PC-9 (cell line): ENCODE measurements around the gene PIH1D1. TPM values are rescaled to one million over a fixed set of nuclear protein-coding genes. Genes with fewer than 3 reads are reported as not detected.

Experiments used
- BruUV-seq: library from RNA; stranded (reverse); fragments of 400-500 nt; replicated peaks from 2 replicates; lab custom pipeline; 2021; lab: Mats Ljungman, UMichigan
- CTCF ChIA-PET: fragments of 300-600 bp; sonication (Branson Sonifier 250); formaldehyde crosslinking; loops from one replicate; lab custom pipeline; 2022; ENCODE audit warnings: antibody characterized with exemption; lab: Charles Lee
- POLR2A ChIA-PET: fragments of 300-600 bp; sonication (Branson Sonifier 250); formaldehyde crosslinking; loops from one replicate; lab custom pipeline; 2022; ENCODE audit warnings: antibody characterized with exemption; ENCODE audit not compliant: unreplicated experiment; lab: Charles Lee
- DNase-seq, 2 experiments: peaks; one replicate each; pipeline versions ENCODE4 v3.0.0 to v3.0.0-alpha.2; 2015 to 2022; ENCODE audit warnings: mixed read lengths in 1 of 2
- H2AFZ ChIP-seq: fragments of 200-600 bp; sonication (generic); 2 replicates; pipeline ENCODE4 v1.8.1; 2017; ENCODE audit warnings: antibody characterized with exemption
- H3F3A ChIP-seq: fragments of 200-600 bp; sonication (generic); 2 replicates; pipeline ENCODE4 v1.8.1; 2017; ENCODE audit warnings: antibody characterized with exemption, mild to moderate bottlenecking, low read depth; ENCODE audit not compliant: insufficient read depth
- H3K27ac ChIP-seq: fragments of 200-600 bp; sonication (generic); 2 replicates; pipeline ENCODE4 v1.6.1; 2016; ENCODE audit warnings: mixed run types
- H3K27me3 ChIP-seq: fragments of 200-600 bp; sonication (generic); 2 replicates; pipeline ENCODE4 v1.6.1; 2016; ENCODE audit warnings: low read depth, mixed run types; ENCODE audit not compliant: insufficient read depth
- H3K36me3 ChIP-seq: fragments of 200-600 bp; sonication (generic); 2 replicates; pipeline ENCODE4 v1.6.1; 2016; ENCODE audit warnings: low read depth, mixed run types
- H3K4me1 ChIP-seq: fragments of 200-600 bp; sonication (generic); replicated peaks from 2 replicates; pipeline ENCODE4 v1.6.1; 2016; ENCODE audit warnings: mixed run types; ENCODE audit not compliant: insufficient read depth
- H3K4me2 ChIP-seq: fragments of 200-600 bp; sonication (generic); 2 replicates; pipeline ENCODE4 v1.6.1; 2017; ENCODE audit warnings: mixed run types
- H3K4me3 ChIP-seq: fragments of 200-600 bp; sonication (generic); 2 replicates; pipeline ENCODE4 v1.6.1; 2016; ENCODE audit warnings: mixed run types
- H3K79me2 ChIP-seq: fragments of 200-600 bp; sonication (generic); 2 replicates; pipeline ENCODE4 v1.6.1; 2017; ENCODE audit warnings: low read depth, mixed run types
- H3K9me2 ChIP-seq: fragments of 200-600 bp; sonication (generic); 2 replicates; pipeline ENCODE4 v1.8.1; 2017; ENCODE audit warnings: mild to moderate bottlenecking; ENCODE audit not compliant: insufficient read depth
- H3K9me3 ChIP-seq: fragments of 200-600 bp; sonication (generic); 2 replicates; pipeline ENCODE4 v1.8.1; 2016; ENCODE audit warnings: low read depth; ENCODE audit not compliant: insufficient read depth
- H4K20me1 ChIP-seq: fragments of 200-600 bp; sonication (generic); 2 replicates; pipeline ENCODE4 v1.8.1; 2017; ENCODE audit not compliant: insufficient read depth
- EZH2 ChIP-seq: fragments of 200-600 bp; sonication (generic); IDR thresholded peaks from 2 replicates; pipeline ENCODE4 v1.8.0; 2017; ENCODE audit warnings: antibody characterized with exemption, low read depth
- intact Hi-C: fragments of 100-400 bp; cut with micrococcal nuclease; formaldehyde crosslinking; loops from one replicate; pipeline ENCODE4 v1.10.0; 2022; ENCODE audit not compliant: unreplicated experiment
- total RNA-seq: library from RNA; stranded (reverse); gene quantifications from 2 replicates; pipeline ENCODE4 v1.2.3, GENCODE V29; 2021
- TF ChIP-seq, protein P1 (sequence below): fragments of 200-600 bp; sonication (generic); conservative IDR thresholded peaks from 2 replicates; pipeline ENCODE4 v1.6.1; 2017; ENCODE audit warnings: mixed run types, antibody characterized with exemption, mild to moderate bottlenecking, moderate library complexity

PIH1D1 gene
- total RNA-seq, 1 experiment from 2014 or later = 156 TPM

DNA sequence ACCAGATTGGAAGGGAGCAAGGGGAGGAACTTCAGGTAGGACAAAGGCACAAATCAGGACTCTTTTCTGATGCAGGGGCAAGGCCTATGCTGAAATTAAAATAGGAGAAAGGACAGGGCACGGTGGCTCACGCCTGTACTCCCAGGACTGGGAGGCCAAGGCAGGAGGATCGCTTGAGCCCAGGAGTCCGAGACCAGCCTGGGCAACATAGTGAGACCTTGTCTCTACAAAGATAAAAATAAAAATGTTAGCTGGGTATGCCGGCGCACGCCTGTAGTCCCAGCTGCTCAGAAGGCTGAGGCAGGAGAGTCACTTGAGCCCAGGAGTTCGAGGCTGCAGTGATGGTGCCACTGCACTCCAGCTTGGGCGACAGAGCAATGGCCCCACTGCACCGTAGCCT lies 15.9 kb downstream of the PIH1D1 start:
- no peaks in the 10 kb centered on the region for H3K79me2 ChIP-seq
- H3K4me3 ChIP-seq = no peak overlapping the region
- TF ChIP-seq, protein P1, sequence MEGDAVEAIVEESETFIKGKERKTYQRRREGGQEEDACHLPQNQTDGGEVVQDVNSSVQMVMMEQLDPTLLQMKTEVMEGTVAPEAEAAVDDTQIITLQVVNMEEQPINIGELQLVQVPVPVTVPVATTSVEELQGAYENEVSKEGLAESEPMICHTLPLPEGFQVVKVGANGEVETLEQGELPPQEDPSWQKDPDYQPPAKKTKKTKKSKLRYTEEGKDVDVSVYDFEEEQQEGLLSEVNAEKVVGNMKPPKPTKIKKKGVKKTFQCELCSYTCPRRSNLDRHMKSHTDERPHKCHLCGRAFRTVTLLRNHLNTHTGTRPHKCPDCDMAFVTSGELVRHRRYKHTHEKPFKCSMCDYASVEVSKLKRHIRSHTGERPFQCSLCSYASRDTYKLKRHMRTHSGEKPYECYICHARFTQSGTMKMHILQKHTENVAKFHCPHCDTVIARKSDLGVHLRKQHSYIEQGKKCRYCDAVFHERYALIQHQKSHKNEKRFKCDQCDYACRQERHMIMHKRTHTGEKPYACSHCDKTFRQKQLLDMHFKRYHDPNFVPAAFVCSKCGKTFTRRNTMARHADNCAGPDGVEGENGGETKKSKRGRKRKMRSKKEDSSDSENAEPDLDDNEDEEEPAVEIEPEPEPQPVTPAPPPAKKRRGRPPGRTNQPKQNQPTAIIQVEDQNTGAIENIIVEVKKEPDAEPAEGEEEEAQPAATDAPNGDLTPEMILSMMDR = no peak
- TF ChIP-seq EZH2 = no peak
- intact Hi-C loops = no loop called here
- no peaks in the 10 kb centered on the region for H3K4me1 ChIP-seq
- H3K27me3 ChIP-seq = peaks cover 41% of the 10 kb centered on the region
- peaks cover 13% of the 10 kb centered on the region; the same call in 1 of the 2 replicates for H3F3A ChIP-seq
- ChIA-PET POLR2A (no interaction called here), CTCF (no interaction called here)
- no peak overlapping the region for H3K4me2 ChIP-seq
- no peaks in the 10 kb centered on the region for H4K20me1 ChIP-seq
- no peaks in the 10 kb centered on the region for H3K36me3 ChIP-seq
- DNase-seq = no peak
- no peaks in the 10 kb centered on the region for H3K9me3 ChIP-seq
- no peak overlapping the region for H3K27ac ChIP-seq
- BruUV-seq = no TSS peak
- no peaks in the 10 kb centered on the region for H3K9me2 ChIP-seq
- H2AFZ ChIP-seq = no peak overlapping the region

DNA sequence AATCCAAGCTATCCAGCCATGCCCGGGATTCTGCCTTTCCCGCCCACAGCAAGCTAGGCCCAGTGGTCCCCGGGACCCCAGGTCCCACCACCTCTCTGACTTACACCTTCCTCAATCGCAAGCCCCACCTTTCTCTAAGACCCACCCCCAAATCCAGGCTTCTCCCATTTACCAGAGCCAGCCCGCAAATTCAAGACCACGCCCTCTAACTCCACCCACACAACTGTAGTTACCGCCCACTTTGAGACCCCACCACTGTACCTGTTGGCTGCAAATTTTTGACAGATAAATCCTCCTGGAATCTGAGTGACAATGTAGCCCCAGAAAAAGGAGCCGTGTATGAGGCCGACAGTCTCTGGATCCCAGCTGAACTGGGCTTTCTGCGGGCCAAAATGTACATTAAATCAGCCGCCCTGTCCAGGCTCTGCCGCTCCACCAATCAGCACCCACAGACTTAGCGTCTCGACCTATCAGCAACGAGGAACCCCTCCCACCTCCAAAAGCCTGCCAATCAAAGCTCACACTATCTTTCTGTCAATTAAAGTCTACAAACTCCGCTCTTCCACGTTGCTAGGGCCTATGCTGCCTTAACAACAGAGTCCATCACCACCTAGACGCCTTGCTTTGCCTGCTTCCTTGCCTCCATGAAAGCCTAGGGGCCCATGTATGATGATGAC lies 16.6 kb downstream of the PIH1D1 start:
- no peaks in the 10 kb centered on the region for H3K4me1 ChIP-seq
- intact Hi-C loops = no loop called here
- no peak overlapping the region for H3K4me2 ChIP-seq
- no peak overlapping the region for H3K27ac ChIP-seq
- no peak overlapping the region for H3K4me3 ChIP-seq
- no peaks in the 10 kb centered on the region for H3K79me2 ChIP-seq
- no peaks in the 10 kb centered on the region for H4K20me1 ChIP-seq
- no peaks in the 10 kb centered on the region for H3K9me2 ChIP-seq
- peaks cover 42% of the 10 kb centered on the region for H3K27me3 ChIP-seq
- H3K9me3 ChIP-seq = no peaks in the 10 kb centered on the region
- ChIA-PET POLR2A (no interaction called here), CTCF (no interaction called here)
- peaks cover 7% of the 10 kb centered on the region; the same call in 1 of the 2 replicates for H3F3A ChIP-seq
- no peak for DNase-seq
- H2AFZ ChIP-seq = no peak overlapping the region
- H3K36me3 ChIP-seq = no peaks in the 10 kb centered on the region
- TF ChIP-seq, protein P1 = no peak
- TF ChIP-seq EZH2 = no peak
- BruUV-seq = no TSS peak

DNA sequence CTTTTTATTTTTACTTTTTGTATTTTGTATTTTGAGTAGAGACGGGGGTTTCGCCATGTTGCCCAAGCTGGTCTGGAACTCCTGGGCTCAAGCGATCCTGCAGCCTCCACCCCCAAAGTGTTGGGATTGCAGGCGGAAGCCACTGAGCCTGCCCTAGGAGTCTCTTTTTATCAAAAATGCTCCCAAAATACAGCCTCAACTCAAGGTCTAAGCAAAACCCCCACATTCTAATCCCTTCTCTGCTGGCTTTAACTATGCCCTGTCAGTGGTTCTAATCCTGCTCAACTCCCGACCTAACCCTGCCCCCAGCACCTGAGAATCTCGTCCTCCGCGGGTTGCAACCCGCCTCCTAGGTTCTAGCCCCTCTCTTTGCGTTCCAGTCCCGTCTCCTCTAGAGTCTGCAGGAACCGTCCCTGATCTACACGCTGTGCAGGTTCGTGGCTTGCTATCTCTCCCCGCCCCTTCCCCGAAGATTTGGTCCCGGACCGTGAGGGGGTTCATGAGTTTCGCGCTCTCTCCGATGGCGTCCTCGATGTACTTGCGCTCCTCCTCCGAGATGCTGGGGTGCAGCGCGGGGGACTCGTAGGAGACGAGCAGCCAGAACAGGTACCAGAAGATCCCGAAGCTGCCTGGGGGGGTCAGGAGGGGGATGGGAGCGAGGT lies 18.2 kb downstream of the PIH1D1 start:
- ChIA-PET POLR2A (no interaction called here), CTCF (interaction anchor here (0.6 kb wide), 1 partner anchor 69 kb away, joined by 7 read pairs; no protein-coding TSS in a partner anchor)
- DNase-seq = no peak
- Histone ChIP-seq H3K4me3 (no peak overlapping the region), H3K4me1 (no peaks in the 10 kb centered on the region), H2AFZ (no peak overlapping the region), H3K27me3 (peaks cover 41% of the 10 kb centered on the region), H3K36me3 (no peaks in the 10 kb centered on the region), H3K79me2 (no peaks in the 10 kb centered on the region), H3K9me2 (no peaks in the 10 kb centered on the region), H3K4me2 (no peak overlapping the region), H3K27ac (no peak overlapping the region), H4K20me1 (no peaks in the 10 kb centered on the region), H3K9me3 (no peaks in the 10 kb centered on the region), H3F3A (peaks cover 6% of the 10 kb centered on the region; the same call in 1 of the 2 replicates)
- intact Hi-C loops = no loop called here
- BruUV-seq = no TSS peak
- TF ChIP-seq, protein P1 = no peak
- TF ChIP-seq EZH2 = no peak
